GM10266 (cell line): ENCODE data around the gene EVI5L.

ENCODE experiments used
- DNase-seq: peaks from one replicate; pipeline ENCODE4 v3.0.0; 2012; ENCODE audit errors: extremely low spot score
- TF ChIP-seq, protein P1 (sequence below): IDR thresholded peaks from 2 replicates; pipeline ENCODE4 v1.5.1; 2012; ENCODE audit warnings: mild to moderate bottlenecking, low read depth; ENCODE audit not compliant: control insufficient read depth, insufficient read depth; ENCODE audit errors: missing control alignments

EVI5L gene

GRCh38 chr19:7846155-7846646 is 16.2 kb downstream of the EVI5L start:
- no peak for DNase-seq
- TF ChIP-seq, protein P1, sequence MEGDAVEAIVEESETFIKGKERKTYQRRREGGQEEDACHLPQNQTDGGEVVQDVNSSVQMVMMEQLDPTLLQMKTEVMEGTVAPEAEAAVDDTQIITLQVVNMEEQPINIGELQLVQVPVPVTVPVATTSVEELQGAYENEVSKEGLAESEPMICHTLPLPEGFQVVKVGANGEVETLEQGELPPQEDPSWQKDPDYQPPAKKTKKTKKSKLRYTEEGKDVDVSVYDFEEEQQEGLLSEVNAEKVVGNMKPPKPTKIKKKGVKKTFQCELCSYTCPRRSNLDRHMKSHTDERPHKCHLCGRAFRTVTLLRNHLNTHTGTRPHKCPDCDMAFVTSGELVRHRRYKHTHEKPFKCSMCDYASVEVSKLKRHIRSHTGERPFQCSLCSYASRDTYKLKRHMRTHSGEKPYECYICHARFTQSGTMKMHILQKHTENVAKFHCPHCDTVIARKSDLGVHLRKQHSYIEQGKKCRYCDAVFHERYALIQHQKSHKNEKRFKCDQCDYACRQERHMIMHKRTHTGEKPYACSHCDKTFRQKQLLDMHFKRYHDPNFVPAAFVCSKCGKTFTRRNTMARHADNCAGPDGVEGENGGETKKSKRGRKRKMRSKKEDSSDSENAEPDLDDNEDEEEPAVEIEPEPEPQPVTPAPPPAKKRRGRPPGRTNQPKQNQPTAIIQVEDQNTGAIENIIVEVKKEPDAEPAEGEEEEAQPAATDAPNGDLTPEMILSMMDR = no peak

DNA sequence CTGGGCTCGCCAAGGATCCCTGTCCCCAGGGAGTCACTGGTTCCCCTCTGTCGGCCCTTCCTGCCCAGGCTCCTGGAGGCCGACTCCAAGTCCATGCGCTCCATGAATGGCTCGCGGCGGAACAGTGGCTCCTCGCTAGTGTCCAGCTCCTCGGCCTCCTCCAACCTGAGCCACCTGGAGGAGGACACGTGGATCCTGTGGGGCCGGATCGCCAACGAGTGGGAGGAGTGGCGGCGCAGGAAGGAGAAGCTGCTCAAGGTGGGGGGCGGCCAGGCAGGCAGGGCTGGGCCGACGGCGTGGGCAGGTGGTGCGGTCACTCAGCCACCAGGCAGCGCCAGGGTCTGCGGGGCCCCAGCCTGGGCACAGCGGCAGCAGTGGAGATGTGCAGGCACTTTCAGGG is 17.6 kb downstream of the EVI5L start:
- DNase-seq = no peak
- TF ChIP-seq, protein P1 = no peak

DNA sequence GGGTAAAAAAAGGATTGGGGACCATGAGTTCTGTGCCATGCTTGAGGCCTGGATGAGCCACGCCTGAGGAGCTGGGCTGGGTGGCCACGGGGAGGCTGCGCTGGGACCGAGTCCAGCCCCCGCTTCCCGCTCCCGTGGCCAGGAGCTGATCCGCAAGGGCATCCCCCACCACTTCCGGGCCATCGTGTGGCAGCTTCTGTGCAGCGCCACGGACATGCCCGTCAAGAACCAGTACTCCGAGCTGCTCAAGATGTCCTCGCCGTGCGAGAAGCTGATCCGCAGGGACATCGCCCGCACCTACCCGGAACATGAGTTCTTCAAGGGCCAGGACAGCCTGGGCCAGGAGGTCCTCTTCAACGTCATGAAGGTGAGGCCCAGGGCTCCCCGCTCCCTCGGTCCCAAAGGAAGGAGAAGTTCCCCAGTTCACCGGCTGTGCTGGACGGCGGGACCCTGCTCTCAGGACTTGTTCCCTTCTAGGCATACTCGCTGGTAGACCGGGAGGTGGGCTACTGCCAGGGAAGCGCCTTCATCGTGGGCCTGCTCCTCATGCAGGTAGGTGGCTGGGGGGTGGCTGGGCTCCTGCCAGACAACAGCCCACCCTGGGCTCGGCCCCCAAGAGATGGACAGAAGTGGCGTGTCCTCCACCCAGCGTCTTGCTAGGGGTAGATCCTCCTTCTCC is 18.9 kb downstream of the EVI5L start:
- DNase-seq = no peak
- TF ChIP-seq, protein P1 = no peak

- DNase-seq = no peak
- TF ChIP-seq, protein P1 = no peak
Measured at GRCh38 chr19:7849631-7849999, 19.6 kb downstream of the EVI5L start.

DNA sequence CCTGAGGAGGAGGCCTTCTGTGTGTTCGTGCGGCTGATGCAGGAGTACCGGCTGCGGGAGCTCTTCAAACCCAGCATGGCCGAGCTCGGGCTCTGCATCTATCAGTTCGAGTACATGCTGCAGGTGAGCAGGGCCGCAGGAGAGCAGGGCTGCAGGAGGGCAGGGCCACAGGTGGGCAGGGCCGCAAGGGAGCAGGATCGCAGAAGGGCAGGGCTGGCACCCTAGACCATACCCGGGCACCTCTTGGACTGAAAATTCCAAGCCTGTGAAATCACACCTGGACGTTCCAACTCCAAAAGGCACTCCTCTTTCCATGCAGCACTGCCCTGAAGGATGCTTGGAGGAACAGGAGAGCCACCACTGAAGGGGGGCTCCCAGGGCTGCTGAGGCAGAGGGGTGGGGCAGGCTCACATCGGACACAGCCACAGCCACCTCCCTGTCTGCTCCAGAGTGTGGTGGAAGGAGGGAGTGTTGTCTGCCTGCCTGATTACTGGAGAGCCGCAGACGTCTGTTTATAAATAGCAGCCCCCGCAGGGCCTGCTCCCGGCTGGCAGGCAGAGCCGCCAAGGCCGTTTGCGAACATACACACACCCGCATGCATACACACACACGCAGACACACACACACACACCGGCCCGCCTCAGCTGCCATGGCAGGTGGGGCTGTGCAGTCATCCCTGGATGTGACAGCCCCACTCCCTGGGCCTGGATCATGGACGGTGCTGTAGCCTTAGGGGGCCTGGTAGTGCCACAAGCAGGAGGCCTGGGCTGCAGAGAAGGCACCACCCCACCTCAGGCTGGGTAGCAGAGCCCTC is 20.2 kb downstream of the EVI5L start:
- DNase-seq = no peak
- TF ChIP-seq, protein P1 = no peak

GRCh38 chr19:7850945-7851622 is 21.1 kb downstream of the EVI5L start:
- no peak for DNase-seq
- TF ChIP-seq, protein P1 = no peak
